ENCODE results near the gene RIMS1. TPM values are rescaled to one million over a fixed set of nuclear protein-coding genes. Genes with fewer than 3 reads are reported as not detected.

Gene RIMS1
- total and polyA plus RNA-seq, 2 donors (not counting 3 experiments of a cell fraction or from before 2014, with no cell fraction given) = 0.15 TPM; not detected in 1

- no TSS peak for BruUV-seq (replicated peaks)
- Histone ChIP-seq H3K79me2 (ENCODE audit: control insufficient read depth, insufficient read depth, low read length) (no peaks in the 10 kb centered on the region), H3K9me3 (replicated peaks; ENCODE audit: control insufficient read depth, insufficient read depth, low read length) (no peaks in the 10 kb centered on the region), H3K9ac (replicated peaks; ENCODE audit: extremely low read depth, insufficient read depth, low read length) (no peak overlapping the region), H3K4me3 (replicated peaks in 1 of 3; ENCODE audit: insufficient read depth in 1 of 3, low read depth in 1 of 3, low read length in 3 of 3) (no peak overlapping the region), H3K9me1 (replicated peaks; ENCODE audit: control insufficient read depth, extremely low read depth, insufficient read depth, low read length) (no peaks in the 10 kb centered on the region), H3K36me3 (ENCODE audit: control insufficient read depth in 2 of 2, extremely low read depth in 1 of 2, insufficient read depth in 2 of 2, low read length in 2 of 2) (no peaks in the 10 kb centered on the region), H3K27me3 (ENCODE audit: control insufficient read depth in 2 of 2, insufficient read depth in 2 of 2, low read length in 2 of 2) (no peaks in the 10 kb centered on the region), H3K27ac (ENCODE audit: insufficient read depth, low read depth, low read length) (no peak overlapping the region), H4K20me1 (replicated peaks; ENCODE audit: control insufficient read depth, extremely low read depth, insufficient read depth, low read length) (no peaks in the 10 kb centered on the region), H3K4me1 (ENCODE audit: control insufficient read depth, extremely low read depth, insufficient read depth, low read length) (no peaks in the 10 kb centered on the region), H2AFZ (ENCODE audit: low read depth, low read length) (no peak overlapping the region), H3K4me2 (ENCODE audit: insufficient read depth, low read length) (no peak overlapping the region)
- TF ChIP-seq POLR2AphosphoS5 (IDR thresholded peaks at IDR 0.05; ENCODE audit: insufficient read depth, low read depth, low read length) (no peak), CTCF (IDR thresholded peaks at IDR 0.05; ENCODE audit: extremely low read depth in 1 of 2, insufficient read depth in 1 of 2, low read depth in 1 of 2, low read length in 2 of 2) (no peak), EZH2 (IDR thresholded peaks at IDR 0.05; ENCODE audit: borderline replicate concordance, low read depth, low read length, severe bottlenecking) (no peak), JUN (IDR thresholded peaks at IDR 0.05; ENCODE audit: borderline replicate concordance, insufficient read depth, insufficient read length, low read depth) (no peak), FOS (IDR thresholded peaks at IDR 0.05; ENCODE audit: borderline replicate concordance, insufficient read depth, low read length) (no peak), MAX (IDR thresholded peaks at IDR 0.05; ENCODE audit: insufficient read depth, insufficient read length) (no peak), GATA2 (IDR thresholded peaks at IDR 0.05; ENCODE audit: insufficient read depth, insufficient read length, low read depth, low read length) (no peak), POLR2A (IDR thresholded peaks at IDR 0.05; ENCODE audit: low read depth, low read length) (no peak), MYC (IDR thresholded peaks at IDR 0.05; ENCODE audit: low read depth, low read length) (no peak)
- CTCF ChIA-PET = no interaction called here
- intact Hi-C loops (cut with micrococcal nuclease) (no loop called here), dilution Hi-C loops (cut with MboI; ENCODE audit: extremely low pct_ligation_motif_present, low sequenced_read_pairs) (no loop called here)
- FAIRE-seq (no peak), DNase-seq (ENCODE audit: low read depth, low spot score) (no peak)
- POLR2A ChIA-PET = no interaction called here
These were observed 96.0 kb downstream of the RIMS1 start for GRCh38 chr6:71982389-71982788.
